Kidney epithelial cell (primary cell): ENCODE data around the gene TENM3. TPM values are rescaled to one million over a fixed set of nuclear protein-coding genes. Genes with fewer than 3 reads are reported as not detected.
"Not testable (repeated sequence)": the region's sequence is repeated elsewhere in the genome, so short reads cannot be mapped to it uniquely, and the experiment has no call there.

Experiments used
- DNase-seq: peaks from one replicate; pipeline ENCODE4 v3.0.0-alpha.2; 2010; ENCODE audit warnings: low read depth
- H3K27me3 ChIP-seq: 2 replicates; pipeline ENCODE4 v1.6.0; 2011; ENCODE audit warnings: low read length; ENCODE audit not compliant: control insufficient read depth, insufficient read depth
- H3K36me3 ChIP-seq: 2 replicates; pipeline ENCODE4 v1.5.1; 2011; ENCODE audit warnings: low read length; ENCODE audit not compliant: control insufficient read depth, insufficient read depth
- H3K4me3 ChIP-seq: 2 replicates; pipeline ENCODE4 v1.5.1; 2011; ENCODE audit warnings: low read depth, mild to moderate bottlenecking, control low read depth, low read length
- CTCF ChIP-seq: IDR thresholded peaks from 2 replicates; pipeline ENCODE4 v1.5.1; 2011; ENCODE audit warnings: mild to moderate bottlenecking, moderate library complexity, low read length, control low read depth, inconsistent platforms; ENCODE audit not compliant: insufficient read depth, poor library complexity, severe bottlenecking
- total RNA-seq: library from RNA; depleted of rRNA; stranded (reverse); fragments of >200 nt; gene quantifications from 2 replicates; pipeline ENCODE4 v1.2.3, GENCODE V29; 2015

TENM3 gene
- 11.2 and 21.8 TPM in 2 replicates for total RNA-seq

GRCh38 chr4:182243204-182243603, at the start of gene TENM3:
TENM3 (plus strand) TSS chr4:182243402; CDS start chr4:182324021, 80,619 bp downstream.
- not testable (repeated sequence) for H3K36me3 ChIP-seq, H3K4me3 ChIP-seq, H3K27me3 ChIP-seq, DNase-seq

GRCh38 chr4:182194091-182194824, 48.9 kb upstream of the TENM3 start:
- no peak for DNase-seq
- Histone ChIP-seq H3K27me3 (no peaks in the 10 kb centered on the region), H3K4me3 (no peak overlapping the region), H3K36me3 (no peaks in the 10 kb centered on the region)
- no peak for TF ChIP-seq CTCF

GRCh38 chr4:182197611-182198010, 45.6 kb upstream of the TENM3 start:
- TF ChIP-seq CTCF, result no peak

GRCh38 chr4:182201871-182202270, 41.3 kb upstream of the TENM3 start:
- DNase-seq, result no peak
- no peaks in the 10 kb centered on the region for H3K36me3 ChIP-seq
- no peaks in the 10 kb centered on the region for H3K27me3 ChIP-seq
- H3K4me3 ChIP-seq, result no peak overlapping the region
- TF ChIP-seq CTCF, result no peak

More at GRCh38 chr4:182197611-182198010, 45.6 kb upstream of the TENM3 start:
- Histone ChIP-seq H3K27me3 (no peaks in the 10 kb centered on the region), H3K36me3 (no peaks in the 10 kb centered on the region), H3K4me3 (no peak overlapping the region)
- no peak for DNase-seq

GRCh38 chr4:182202650-182203049, 40.6 kb upstream of the TENM3 start:
- H3K4me3 ChIP-seq, result no peak overlapping the region
- no peaks in the 10 kb centered on the region for H3K27me3 ChIP-seq
- H3K36me3 ChIP-seq, result no peaks in the 10 kb centered on the region
- DNase-seq, result no peak
- no peak for TF ChIP-seq CTCF

- Histone ChIP-seq H3K36me3 (no peaks in the 10 kb centered on the region), H3K27me3 (no peaks in the 10 kb centered on the region), H3K4me3 (no peak overlapping the region)
- no peak for TF ChIP-seq CTCF
- no peak for DNase-seq
These were observed 39.3 kb upstream of the TENM3 start for GRCh38 chr4:182203872-182204411.
